GM10248 (cell line): ENCODE data around the gene TMEM87B.

Experiments used
- CTCF ChIA-PET: fragments of 300-600 bp; sonication (Branson Sonifier 250); formaldehyde crosslinking; extraction: SDS; loops from one replicate; lab custom pipeline; 2021; ENCODE audit warnings: antibody characterized with exemption; lab: Yijun Ruan, JAX
- POLR2A ChIA-PET: fragments of 350-650 bp; sonication (Branson Sonifier 250); formaldehyde crosslinking; extraction: SDS; loops from one replicate; lab custom pipeline; 2020; ENCODE audit warnings: antibody characterized with exemption; lab: Yijun Ruan, JAX
- DNase-seq: peaks from one replicate; pipeline ENCODE4 v3.0.0; 2012; ENCODE audit errors: extremely low spot score
- CTCF ChIP-seq: IDR thresholded peaks from 2 replicates; pipeline ENCODE4 v1.5.1; 2012; ENCODE audit warnings: mild to moderate bottlenecking, low read depth; ENCODE audit errors: extremely low read depth, missing control alignments, control extremely low read depth

The TMEM87B gene

GRCh38 chr2:112085375-112085730, 30.3 kb downstream of the TMEM87B start:
- TF ChIP-seq CTCF: no peak
- POLR2A ChIA-PET: no interaction called here
- DNase-seq: no peak
- CTCF ChIA-PET: interaction anchor here (1.6 to 3.0 kb wide), 2 partner anchors 10 to 12 kb away, joined by 4 to 15 read pairs; no protein-coding TSS in a partner anchor

- CTCF ChIA-PET: interaction anchor here (1.6 to 2.8 kb wide), 2 partner anchors 10 to 11 kb away, joined by 4 to 10 read pairs; no protein-coding TSS in a partner anchor
- POLR2A ChIA-PET: no interaction called here
- no peak for TF ChIP-seq CTCF
- no peak for DNase-seq
Observed at GRCh38 chr2:112085916-112086669, 31.0 kb downstream of the TMEM87B start.

- no peak for TF ChIP-seq CTCF
- DNase-seq: peak; percentile 64
- CTCF ChIA-PET: interaction anchor here (0.8 to 2.8 kb wide), 3 partner anchors 10 to 31 kb away, joined by 3 to 10 read pairs (median 7); no protein-coding TSS in a partner anchor
- POLR2A ChIA-PET: interaction anchor here (0.5 kb wide), 1 partner anchor 33 kb away, joined by 3 read pairs; no protein-coding TSS in a partner anchor
Observed at GRCh38 chr2:112087346-112088020, 32.4 kb downstream of the TMEM87B start.

GRCh38 chr2:112089375-112089774, 34.3 kb downstream of the TMEM87B start:
- no peak for DNase-seq
- no peak for TF ChIP-seq CTCF
- CTCF ChIA-PET: no interaction called here
- POLR2A ChIA-PET: no interaction called here

- no peak for TF ChIP-seq CTCF
- ChIA-PET CTCF (no interaction called here), POLR2A (no interaction called here)
- DNase-seq: no peak
Observed at GRCh38 chr2:112092286-112093041, 37.4 kb downstream of the TMEM87B start.

GRCh38 chr2:112093216-112093615, 38.1 kb downstream of the TMEM87B start:
- CTCF ChIA-PET: no interaction called here
- DNase-seq: no peak
- no peak for TF ChIP-seq CTCF
- POLR2A ChIA-PET: no interaction called here
